GM21381 (cell line): Measurements from ENCODE around the gene HOXD4.

ENCODE experiments used
- ATAC-seq: cut with Tn5 transposase; IDR thresholded peaks from one replicate; pipeline ENCODE4 v1.9.1; 2021; ENCODE audit warnings: mild to moderate bottlenecking, moderate library complexity; ENCODE audit not compliant: unreplicated experiment

Gene HOXD4

GRCh38 chr2:176170602-176171305, 19.4 kb downstream of the HOXD4 start:
- ATAC-seq: no peak

- no peak for ATAC-seq
These were observed 20.1 kb downstream of the HOXD4 start for GRCh38 chr2:176171351-176172006.

- no peak for ATAC-seq
These were observed 20.9 kb downstream of the HOXD4 start for GRCh38 chr2:176172007-176172894.

GRCh38 chr2:176172895-176173566, 21.7 kb downstream of the HOXD4 start:
- ATAC-seq: no peak

DNA sequence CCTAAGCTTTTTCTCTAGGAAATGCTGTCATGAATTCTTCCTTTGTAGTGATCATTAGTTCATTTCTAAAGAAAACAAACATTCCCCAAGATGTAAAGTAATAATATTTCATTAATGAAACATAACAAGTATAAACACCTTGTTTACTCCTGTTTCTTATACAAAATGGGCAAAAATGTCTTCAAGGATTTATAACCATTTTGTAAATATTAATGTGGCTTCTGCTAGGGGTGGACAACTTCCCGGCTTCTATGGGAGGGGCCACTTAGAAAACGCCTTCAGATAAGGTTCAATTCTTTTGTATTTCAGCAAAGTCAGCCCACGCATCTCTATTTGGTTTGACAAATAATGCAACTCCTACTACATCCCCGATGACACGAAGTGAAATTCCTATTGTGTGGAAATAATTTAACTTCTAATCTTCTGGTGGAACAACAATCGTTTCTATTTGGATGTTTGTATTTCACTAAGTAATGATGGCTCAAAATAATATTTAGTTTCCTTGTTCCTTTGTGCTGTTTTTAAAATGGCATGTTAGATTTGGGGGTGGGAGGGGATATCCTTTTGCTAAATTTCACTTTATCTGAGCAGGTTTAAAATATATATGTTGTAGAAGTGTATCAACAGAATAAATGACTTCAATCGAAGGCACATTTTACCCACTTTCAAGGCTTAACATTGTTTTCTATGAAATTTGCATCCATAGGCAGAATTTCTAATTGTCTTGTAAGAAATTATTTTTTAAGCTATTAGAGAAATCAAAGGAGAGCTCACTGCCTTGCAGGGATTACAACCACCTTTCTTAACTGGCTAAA, 22.4 kb downstream of the HOXD4 start:
- no peak for ATAC-seq

GRCh38 chr2:176174382-176174823, 23.1 kb downstream of the HOXD4 start:
- no peak for ATAC-seq

- no peak for ATAC-seq
These were observed 23.7 kb downstream of the HOXD4 start for GRCh38 chr2:176174824-176175708.

GRCh38 chr2:176175709-176176607, 24.6 kb downstream of the HOXD4 start:
- ATAC-seq: no peak

GRCh38 chr2:176177580-176178037, 26.3 kb downstream of the HOXD4 start:
- ATAC-seq: no peak

DNA sequence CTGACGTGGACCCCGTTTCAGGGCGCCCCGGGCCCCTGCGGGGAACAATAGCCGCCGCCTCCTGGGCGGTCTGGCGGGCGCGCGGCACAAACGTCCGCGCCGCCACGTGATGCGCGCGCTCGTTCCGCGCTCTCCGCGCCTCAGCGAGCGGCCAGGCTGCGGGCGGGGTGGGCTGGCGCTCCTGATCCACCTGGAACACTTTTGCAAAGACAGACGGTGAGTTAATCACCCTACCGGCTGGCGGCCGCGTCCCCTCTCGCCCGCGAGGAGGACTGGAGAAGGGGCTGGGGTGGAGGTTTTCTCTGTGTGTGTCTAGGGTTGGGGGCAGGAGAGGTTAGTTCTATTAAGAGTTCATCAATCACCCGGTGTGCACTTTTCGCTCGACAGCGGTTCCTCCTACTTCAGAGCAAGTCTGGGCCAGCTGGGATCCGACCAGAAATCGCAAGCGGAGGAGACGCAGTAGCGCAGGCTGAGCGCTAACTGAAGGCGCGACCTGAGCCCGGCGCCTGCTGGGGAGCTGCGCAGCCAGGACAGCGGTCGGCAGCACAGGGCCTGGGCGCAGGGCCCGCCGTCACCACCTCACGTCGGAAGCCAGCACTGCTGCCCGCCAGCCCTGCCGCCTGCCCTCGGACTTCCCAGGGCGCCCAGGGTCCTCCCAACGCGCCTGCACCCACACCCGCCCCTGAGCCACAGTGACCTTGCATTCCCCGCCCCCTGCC, 26.8 kb downstream of the HOXD4 start:
- no peak for ATAC-seq

- no peak for ATAC-seq
These were observed 27.5 kb downstream of the HOXD4 start for GRCh38 chr2:176178757-176179295.

- ATAC-seq: no peak
These were observed 30.2 kb downstream of the HOXD4 start for GRCh38 chr2:176181551-176181950.

DNA sequence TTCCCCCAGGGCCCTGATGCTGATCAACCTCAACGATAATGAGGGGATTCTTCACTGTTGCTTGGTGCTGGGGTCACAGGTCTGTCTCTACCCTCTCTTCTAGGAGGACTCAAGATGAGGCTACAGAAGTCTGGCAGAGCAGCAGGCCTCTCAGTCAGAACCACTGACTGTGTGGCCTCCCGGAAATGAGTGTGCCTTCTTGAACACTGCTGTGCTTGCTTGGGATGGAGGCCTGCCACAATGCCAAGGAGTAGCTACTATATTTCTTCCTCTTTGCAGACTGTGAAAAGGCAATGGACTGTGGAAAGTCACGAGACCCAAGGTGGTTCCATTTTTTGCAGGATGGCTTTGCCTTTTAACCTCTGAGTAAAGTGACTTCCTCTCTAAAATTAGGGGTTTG, 31.3 kb downstream of the HOXD4 start:
- no peak for ATAC-seq

DNA sequence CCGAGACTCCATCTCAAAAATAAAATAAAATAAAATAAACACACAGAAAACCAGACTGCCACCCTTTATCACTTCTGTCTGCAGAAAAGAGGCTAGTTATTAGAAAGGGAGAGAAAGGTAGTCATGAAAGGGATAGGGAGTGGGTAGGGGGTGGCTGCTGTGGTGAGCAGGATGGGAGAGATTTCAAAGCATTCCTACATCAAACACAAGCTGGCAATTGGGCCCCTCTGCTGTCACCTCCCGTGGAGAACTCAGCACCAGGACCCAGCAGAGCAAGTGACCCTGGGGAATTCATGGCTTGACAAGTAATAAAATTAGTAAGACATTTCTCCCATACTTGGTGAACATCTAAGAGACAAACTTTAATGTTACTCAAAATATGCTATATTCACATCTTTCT, 33.4 kb downstream of the HOXD4 start:
- no peak for ATAC-seq

DNA sequence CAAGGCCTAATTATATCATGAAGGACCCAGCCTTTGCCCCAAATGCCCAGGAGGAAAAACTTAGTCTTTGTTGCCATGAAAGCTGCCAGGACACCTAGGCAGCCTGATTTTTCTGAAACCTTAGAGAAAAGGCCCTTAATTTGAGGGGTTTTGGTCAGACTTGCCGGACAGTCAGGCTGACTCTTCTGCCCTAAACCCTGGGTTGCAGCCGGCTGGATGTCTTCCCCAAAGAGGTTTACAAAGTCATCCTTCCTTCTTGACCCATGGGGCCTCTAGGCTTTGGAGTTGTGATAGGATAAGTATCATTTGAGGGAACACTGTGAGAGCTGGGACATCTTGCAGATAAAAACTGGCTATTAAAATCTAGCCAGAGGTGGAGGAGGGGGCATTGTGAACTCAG, 34.7 kb downstream of the HOXD4 start:
- ATAC-seq: no peak

- no peak for ATAC-seq
These were observed 36.0 kb downstream of the HOXD4 start for GRCh38 chr2:176187200-176187898.
